AG09319 (cell line): Measurements from ENCODE around the gene OLFM2.

Experiments used
- DNase-seq: peaks from one replicate; pipeline ENCODE4 v3.0.0-alpha.2; 2010; ENCODE audit warnings: low read depth; ENCODE audit errors: extremely low read depth
- CTCF ChIP-seq: IDR thresholded peaks from 2 replicates; pipeline ENCODE4 v1.5.1; 2011; ENCODE audit warnings: low read depth, mild to moderate bottlenecking, inconsistent platforms, low read length, moderate library complexity

The OLFM2 gene

GRCh38 chr19:9871626-9872338 is 64.5 kb downstream of the OLFM2 start:
- no peak for TF ChIP-seq CTCF
- no peak for DNase-seq

GRCh38 chr19:9868983-9869617 is 67.2 kb downstream of the OLFM2 start:
- no peak for DNase-seq
- no peak for TF ChIP-seq CTCF

GRCh38 chr19:9865732-9866501 is 70.4 kb downstream of the OLFM2 start:
- DNase-seq, result no peak
- no peak for TF ChIP-seq CTCF

- no peak for TF ChIP-seq CTCF
- no peak for DNase-seq
These were observed 72.6 kb downstream of the OLFM2 start for GRCh38 chr19:9863759-9864158.

GRCh38 chr19:9862938-9863337 is 73.4 kb downstream of the OLFM2 start:
- no peak for DNase-seq
- no peak for TF ChIP-seq CTCF

GRCh38 chr19:9861503-9861902 is 74.8 kb downstream of the OLFM2 start:
- no peak for TF ChIP-seq CTCF
- DNase-seq, result no peak

- DNase-seq, result no peak
- TF ChIP-seq CTCF, result no peak
These were observed 75.9 kb downstream of the OLFM2 start for GRCh38 chr19:9860407-9860806.
